ENCODE data around the gene POLE2. TPM values are rescaled to one million over a fixed set of nuclear protein-coding genes. Genes with fewer than 3 reads are reported as not detected.
A peak's percentile ranks its signal among the peaks of the same experiment; 100 is the strongest.

POLE2 gene
- total RNA-seq, 1 donor from 2014 or later, result 9.3 TPM

DNA sequence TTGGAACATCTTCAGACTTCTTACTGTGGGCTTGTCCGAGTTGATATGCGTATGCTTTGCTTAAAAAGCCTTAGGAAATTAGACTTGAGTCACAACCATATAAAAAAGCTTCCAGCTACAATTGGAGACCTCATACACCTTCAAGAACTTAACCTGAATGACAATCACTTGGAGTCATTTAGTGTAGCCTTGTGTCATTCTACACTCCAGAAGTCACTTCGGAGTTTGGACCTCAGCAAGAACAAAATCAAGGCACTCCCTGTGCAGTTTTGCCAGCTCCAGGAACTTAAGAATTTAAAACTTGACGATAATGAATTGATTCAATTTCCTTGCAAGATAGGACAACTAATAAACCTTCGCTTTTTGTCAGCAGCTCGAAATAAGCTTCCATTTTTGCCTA is 80.4 kb downstream of the POLE2 start:
- peaks cover 5% of the 10 kb centered on the region for H3K36me3 Mint-ChIP-seq
- H3K27ac Mint-ChIP-seq, result no peak overlapping the region
- no peak overlapping the region for H3K4me3 Mint-ChIP-seq
- H3K4me1 Mint-ChIP-seq, result peaks cover 10% of the 10 kb centered on the region
- no peak for DNase-seq (ENCODE audit: low spot score in 2 of 2, unreplicated experiment in 2 of 2)
- H3K27me3 Mint-ChIP-seq (ENCODE audit: low read depth), result no peaks in the 10 kb centered on the region
- no peaks in the 10 kb centered on the region for H3K9me3 Mint-ChIP-seq
- TF ChIP-seq, protein P1, sequence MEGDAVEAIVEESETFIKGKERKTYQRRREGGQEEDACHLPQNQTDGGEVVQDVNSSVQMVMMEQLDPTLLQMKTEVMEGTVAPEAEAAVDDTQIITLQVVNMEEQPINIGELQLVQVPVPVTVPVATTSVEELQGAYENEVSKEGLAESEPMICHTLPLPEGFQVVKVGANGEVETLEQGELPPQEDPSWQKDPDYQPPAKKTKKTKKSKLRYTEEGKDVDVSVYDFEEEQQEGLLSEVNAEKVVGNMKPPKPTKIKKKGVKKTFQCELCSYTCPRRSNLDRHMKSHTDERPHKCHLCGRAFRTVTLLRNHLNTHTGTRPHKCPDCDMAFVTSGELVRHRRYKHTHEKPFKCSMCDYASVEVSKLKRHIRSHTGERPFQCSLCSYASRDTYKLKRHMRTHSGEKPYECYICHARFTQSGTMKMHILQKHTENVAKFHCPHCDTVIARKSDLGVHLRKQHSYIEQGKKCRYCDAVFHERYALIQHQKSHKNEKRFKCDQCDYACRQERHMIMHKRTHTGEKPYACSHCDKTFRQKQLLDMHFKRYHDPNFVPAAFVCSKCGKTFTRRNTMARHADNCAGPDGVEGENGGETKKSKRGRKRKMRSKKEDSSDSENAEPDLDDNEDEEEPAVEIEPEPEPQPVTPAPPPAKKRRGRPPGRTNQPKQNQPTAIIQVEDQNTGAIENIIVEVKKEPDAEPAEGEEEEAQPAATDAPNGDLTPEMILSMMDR (IDR thresholded peaks at IDR 0.05; ENCODE audit: unreplicated experiment), result no peak

DNA sequence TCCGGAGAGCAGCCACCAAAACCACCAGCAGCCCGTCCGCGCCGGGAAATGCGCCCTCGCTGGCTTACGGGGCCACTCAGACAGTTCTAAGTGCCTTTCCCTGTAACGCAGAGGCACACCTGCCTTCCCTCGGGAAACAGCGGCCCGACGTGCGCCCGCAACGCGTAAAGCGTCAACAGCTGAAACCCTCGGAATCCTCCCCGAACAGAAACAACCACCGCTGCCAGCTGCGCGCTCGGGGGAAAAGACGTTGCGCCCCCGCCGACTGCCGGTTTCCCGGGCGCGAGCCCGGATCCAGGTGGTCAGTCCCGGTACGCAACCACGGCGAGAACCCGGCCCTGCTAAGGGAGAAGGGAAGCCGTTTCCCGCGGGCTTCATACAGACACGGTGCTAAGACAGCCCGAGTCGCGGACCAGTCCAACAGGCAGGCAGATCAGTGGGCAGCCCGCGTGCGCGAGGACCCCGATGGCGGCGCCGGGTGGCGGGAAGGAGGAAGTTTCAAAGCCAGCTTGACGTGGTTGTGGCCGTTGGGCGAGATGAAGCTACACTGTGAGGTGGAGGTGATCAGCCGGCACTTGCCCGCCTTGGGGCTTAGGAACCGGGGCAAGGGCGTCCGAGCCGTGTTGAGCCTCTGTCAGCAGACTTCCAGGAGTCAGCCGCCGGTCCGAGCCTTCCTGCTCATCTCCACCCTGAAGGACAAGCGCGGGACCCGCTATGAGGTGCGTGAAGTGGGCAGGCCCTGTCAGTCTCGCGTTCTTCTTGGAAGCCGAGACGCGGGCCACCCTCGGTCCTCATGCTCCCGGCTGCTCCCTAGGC is 89.3 kb downstream of the POLE2 start, which contains the start of gene LRR1:
TSS of gene LRR1 (plus strand) at position 456 of the 816 bp plus-strand sequence. CDS start at position 537, 81 bp downstream.
- no peaks in the 10 kb centered on the region for H3K36me3 Mint-ChIP-seq
- no peaks in the 10 kb centered on the region for H3K9me3 Mint-ChIP-seq
- H3K4me1 Mint-ChIP-seq, result peaks cover 44% of the 10 kb centered on the region
- peak; percentile 63 to 86 for DNase-seq (ENCODE audit: low spot score in 2 of 2, unreplicated experiment in 2 of 2)
- TF ChIP-seq, protein P1 (IDR thresholded peaks at IDR 0.05; ENCODE audit: unreplicated experiment), result no peak
- peak within 1 kb of the TSS; percentile 82 for H3K4me3 Mint-ChIP-seq
- no peaks in the 10 kb centered on the region for H3K27me3 Mint-ChIP-seq (ENCODE audit: low read depth)
- H3K27ac Mint-ChIP-seq, result peak within 1 kb of the TSS; percentile 93

DNA sequence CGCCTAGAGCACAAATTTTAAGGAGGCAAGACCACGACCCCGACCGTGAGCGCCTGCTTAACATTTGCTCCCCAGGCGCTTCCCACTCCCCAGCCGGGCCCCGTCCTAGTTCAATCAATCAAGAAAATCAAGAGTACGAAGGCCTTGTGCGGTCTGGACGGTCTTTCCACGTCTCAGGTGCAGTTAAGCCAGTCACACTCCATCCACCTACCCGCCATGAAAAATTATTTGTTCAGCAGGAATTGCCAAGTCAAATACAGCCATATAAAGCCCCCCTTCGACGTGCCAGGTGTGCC is 89.9 kb downstream of the POLE2 start:
- no peak for DNase-seq (ENCODE audit: low spot score in 2 of 2, unreplicated experiment in 2 of 2)
- Mint-ChIP-seq H3K9me3 (no peaks in the 10 kb centered on the region), H3K36me3 (no peaks in the 10 kb centered on the region), H3K4me3 (peak overlapping the region; percentile 82), H3K27me3 (ENCODE audit: low read depth) (no peaks in the 10 kb centered on the region), H3K27ac (peak overlapping the region; percentile 93), H3K4me1 (peaks cover 45% of the 10 kb centered on the region)
- TF ChIP-seq, protein P1 (IDR thresholded peaks at IDR 0.05; ENCODE audit: unreplicated experiment), result no peak

DNA sequence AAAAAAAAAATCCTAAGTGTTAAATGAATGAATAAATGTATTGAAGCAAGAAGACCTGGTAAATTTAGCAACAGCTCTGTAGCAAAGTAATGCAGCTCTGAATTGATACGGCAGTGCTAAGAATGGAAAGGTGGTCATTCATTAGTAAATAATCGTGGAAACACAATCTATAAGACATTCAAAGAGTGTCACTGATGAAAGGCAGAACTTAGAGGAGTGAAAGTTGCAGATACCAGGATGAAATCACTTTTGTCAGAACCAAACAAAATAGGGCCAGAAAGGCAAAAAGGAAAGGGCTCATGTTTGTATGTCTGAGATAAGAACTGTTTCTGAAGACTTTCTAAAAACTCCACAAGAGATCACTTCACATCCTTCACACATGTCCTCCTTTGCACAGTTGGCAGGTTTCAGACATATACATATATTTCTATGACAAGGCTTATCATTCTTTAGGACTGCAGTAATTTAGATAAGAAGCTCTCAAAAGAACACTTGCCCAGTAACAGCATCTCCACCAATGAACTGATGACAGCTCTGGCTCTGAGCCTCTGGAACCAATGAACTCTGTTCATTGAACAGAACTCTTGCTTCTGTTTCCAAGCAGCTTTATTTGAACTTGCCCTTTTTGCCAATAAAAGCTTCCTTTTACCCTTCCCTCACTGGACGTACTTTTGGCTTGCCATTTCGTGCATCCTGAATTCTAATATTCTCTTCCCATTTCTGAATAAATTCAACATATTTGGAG is 93.5 kb downstream of the POLE2 start:
- Mint-ChIP-seq H3K36me3 (no peaks in the 10 kb centered on the region), H3K27ac (peak overlapping the region; percentile 87), H3K27me3 (ENCODE audit: low read depth) (no peaks in the 10 kb centered on the region), H3K4me3 (peak overlapping the region; percentile 25), H3K9me3 (no peaks in the 10 kb centered on the region), H3K4me1 (peaks cover 38% of the 10 kb centered on the region)
- DNase-seq (ENCODE audit: low spot score in 2 of 2, unreplicated experiment in 2 of 2), result no peak
- TF ChIP-seq, protein P1 (IDR thresholded peaks at IDR 0.05; ENCODE audit: unreplicated experiment), result no peak

Other genes starting within 250 kb of the POLE2 start
- gene RPS29, start 101.8 kb downstream of the POLE2 start, total RNA-seq, result 1,338 to 1,394 TPM (median 1,392 TPM) in 3 replicates
- gene LRR1, start 89.3 kb downstream of the POLE2 start, total RNA-seq, result 8.8 to 10.9 TPM (median 9.2 TPM) in 3 replicates
- 148 to 149 TPM (median 149 TPM) in 3 replicates for gene RPL36AL, start 67.6 kb downstream of the POLE2 start, total RNA-seq
- 18.7 to 20.3 TPM (median 19.2 TPM) in 3 replicates for gene MGAT2, start 67.4 kb downstream of the POLE2 start, total RNA-seq
- 10.8 to 11.8 TPM (median 11.5 TPM) in 3 replicates for gene DNAAF2, start 53.0 kb downstream of the POLE2 start, total RNA-seq
- gene KLHDC1, start 4.9 kb upstream of the POLE2 start, total RNA-seq, result 4.9 to 6.6 TPM (median 6.6 TPM) in 3 replicates
- gene KLHDC2, start 79.9 kb upstream of the POLE2 start, total RNA-seq, result 60.1 to 60.3 TPM (median 60.2 TPM) in 3 replicates
- gene NEMF, start 164.6 kb upstream of the POLE2 start, total RNA-seq, result 83.5 to 94.9 TPM (median 91.2 TPM) in 3 replicates
- gene ARF6, start 204.9 kb upstream of the POLE2 start, total RNA-seq, result 33.7 to 36.0 TPM (median 34.0 TPM) in 3 replicates

All from mesothelial cell of epicardium (in vitro differentiated cells).